Neuronal stem cell (in vitro differentiated cells): ENCODE measurements around the gene SDHB.
A peak's percentile ranks its signal among the peaks of the same experiment; 100 is the strongest.

Experiments used
- DNase-seq: peaks from one replicate; pipeline ENCODE4 v3.0.0-alpha.2; 2013; ENCODE audit warnings: low spot score
- H2AFZ ChIP-seq: one replicate; pipeline ENCODE4 v1.6.1; 2013; ENCODE audit warnings: mild to moderate bottlenecking, low read length, inconsistent platforms
- H2AK5ac ChIP-seq: 2 replicates; pipeline ENCODE4 v1.6.1; 2013; ENCODE audit warnings: low read depth, mild to moderate bottlenecking, inconsistent platforms, low read length, moderate library complexity, mixed read lengths
- H2BK120ac ChIP-seq: 2 replicates; pipeline ENCODE4 v1.6.1; 2013; ENCODE audit warnings: low read depth, mild to moderate bottlenecking, inconsistent platforms, low read length, moderate library complexity, mixed read lengths
- H2BK12ac ChIP-seq: one replicate; pipeline ENCODE4 v1.6.1; 2013; ENCODE audit warnings: low read length, inconsistent platforms
- H2BK15ac ChIP-seq: 2 replicates; pipeline ENCODE4 v1.6.1; 2013; ENCODE audit warnings: mild to moderate bottlenecking, low read length, inconsistent platforms, mixed read lengths
- H2BK5ac ChIP-seq: one replicate; pipeline ENCODE4 v1.6.1; 2013; ENCODE audit warnings: inconsistent platforms, mild to moderate bottlenecking, low read length, moderate library complexity
- H3K14ac ChIP-seq: one replicate; pipeline ENCODE4 v1.6.1; 2013; ENCODE audit warnings: low read length, inconsistent platforms
- H3K18ac ChIP-seq: 2 replicates; pipeline ENCODE4 v1.6.1; 2013; ENCODE audit warnings: low read length, inconsistent platforms
- H3K23ac ChIP-seq: 2 replicates; pipeline ENCODE4 v1.6.1; 2013; ENCODE audit warnings: low read depth, mild to moderate bottlenecking, mixed read lengths, low read length, inconsistent platforms; ENCODE audit not compliant: poor library complexity
- H3K27ac ChIP-seq: replicated peaks from 3 replicates; pipeline ENCODE4 v1.5.1; 2013; ENCODE audit warnings: low read length, inconsistent platforms
- H3K27me3 ChIP-seq, 3 experiments: 2 replicates each; pipeline ENCODE4 v1.6.1; 2013; ENCODE audit warnings: low read length in 3 of 3, mild to moderate bottlenecking in 2 of 3, inconsistent platforms in 1 of 3, low read depth in 1 of 3, mixed read lengths in 1 of 3, moderate library complexity in 1 of 3; ENCODE audit not compliant: control insufficient read depth in 3 of 3, insufficient read depth in 3 of 3
- H3K36me3 ChIP-seq, 2 donors: replicated peaks in 1 of 2; 2 replicates each; pipeline ENCODE4 v1.6.1; 2013; ENCODE audit warnings: low read length in 2 of 2; ENCODE audit not compliant: control insufficient read depth in 2 of 2, insufficient read depth in 2 of 2
- H3K4ac ChIP-seq: 2 replicates; pipeline ENCODE4 v1.6.1; 2013; ENCODE audit warnings: inconsistent platforms, mild to moderate bottlenecking, low read length, moderate library complexity
- H3K4me1 ChIP-seq, 2 donors: 1 replicate in 1 of 2; 2 replicates in 1 of 2; pipeline ENCODE4 v1.6.1; 2013; ENCODE audit warnings: low read length in 2 of 2, low read depth in 1 of 2; ENCODE audit not compliant: control insufficient read depth in 2 of 2, insufficient read depth in 1 of 2
- H3K4me2 ChIP-seq: one replicate; pipeline ENCODE4 v1.6.1; 2013; ENCODE audit warnings: mild to moderate bottlenecking, low read length, inconsistent platforms; ENCODE audit not compliant: insufficient read depth, poor library complexity, severe bottlenecking
- H3K4me3 ChIP-seq, 2 donors: 2 replicates each; pipeline ENCODE4 v1.5.1; 2013; ENCODE audit warnings: low read length in 2 of 2, mild to moderate bottlenecking in 2 of 2, inconsistent platforms in 1 of 2, moderate library complexity in 1 of 2
- H3K79me1 ChIP-seq: one replicate; pipeline ENCODE4 v1.6.1; 2013; ENCODE audit warnings: low read depth, mild to moderate bottlenecking, inconsistent platforms, low read length, moderate library complexity
- H3K9ac ChIP-seq: one replicate; pipeline ENCODE4 v1.6.1; 2013; ENCODE audit warnings: mild to moderate bottlenecking, low read depth, low read length, inconsistent platforms; ENCODE audit not compliant: poor library complexity
- H3K9me3 ChIP-seq, 2 donors: replicated peaks in 1 of 2; 2 replicates each; pipeline versions ENCODE3 to v1.6.1; 2013; ENCODE audit warnings: low read length in 2 of 2, mild to moderate bottlenecking in 2 of 2, inconsistent platforms in 1 of 2, low read depth in 1 of 2, mixed read lengths in 1 of 2, moderate library complexity in 1 of 2; ENCODE audit not compliant: control insufficient read depth in 2 of 2, insufficient read depth in 1 of 2
- H4K8ac ChIP-seq: one replicate; pipeline ENCODE4 v1.6.1; 2013; ENCODE audit warnings: low read depth, mild to moderate bottlenecking, inconsistent platforms, low read length, moderate library complexity
- H4K91ac ChIP-seq: one replicate; pipeline ENCODE4 v1.6.1; 2013; ENCODE audit warnings: low read length, low read depth, mild to moderate bottlenecking, inconsistent platforms; ENCODE audit not compliant: poor library complexity
- WGBS, 2 donors: extraction: QIAGEN DNeasy Blood & Tissue Kit; methylation state at CpG; one replicate each; pipeline ENCODE4 v1.1.7; 2013; ENCODE audit warnings: missing lambda C conversion rate in 2 of 2, mixed read lengths in 1 of 2; ENCODE audit not compliant: insufficient read length in 2 of 2, insufficient replicate concordance in 1 of 2; ENCODE audit errors: extremely low coverage in 2 of 2; 5-methylcytosine and 5-hydroxymethylcytosine counted together

SDHB gene

GRCh38 chr1:17053086-17053684 lies 647 bp downstream of the SDHB start:
- H3K23ac ChIP-seq: no peak overlapping the region
- no peak overlapping the region for H2BK120ac ChIP-seq
- H2AK5ac ChIP-seq: peak overlapping the region; percentile 20
- H4K91ac ChIP-seq: no peak overlapping the region
- H2AFZ ChIP-seq: peak overlapping the region; percentile 93
- no peak for DNase-seq
- H3K4me1 ChIP-seq: peaks cover 6 to 12% of the 10 kb centered on the region in 2 donors
- H3K79me1 ChIP-seq: peaks cover 11% of the 10 kb centered on the region
- peak overlapping the region; percentile 85 for H3K4me2 ChIP-seq
- H3K14ac ChIP-seq: peak overlapping the region; percentile 72
- H2BK12ac ChIP-seq: no peak overlapping the region
- no peak overlapping the region for H4K8ac ChIP-seq
- no peak overlapping the region for H3K4ac ChIP-seq
- H3K4me3 ChIP-seq: peak overlapping the region; percentile 95 to 97
- no peak overlapping the region for H2BK15ac ChIP-seq
- H2BK5ac ChIP-seq: peak overlapping the region; percentile 62
- peaks cover 3 to 22% of the 10 kb centered on the region in 2 donors for H3K36me3 ChIP-seq
- H3K27ac ChIP-seq: no peak overlapping the region
- no peaks in the 10 kb centered on the region for H3K9me3 ChIP-seq
- peak overlapping the region; percentile 91 for H3K9ac ChIP-seq
- H3K27me3 ChIP-seq: peaks cover 0 to under 1% (median 0%) of the 10 kb centered on the region in 3 experiments
- H3K18ac ChIP-seq: no peak overlapping the region
- WGBS, 2 donors: no CpG with 5 or more reads among the region's 12 CpGs

DNA sequence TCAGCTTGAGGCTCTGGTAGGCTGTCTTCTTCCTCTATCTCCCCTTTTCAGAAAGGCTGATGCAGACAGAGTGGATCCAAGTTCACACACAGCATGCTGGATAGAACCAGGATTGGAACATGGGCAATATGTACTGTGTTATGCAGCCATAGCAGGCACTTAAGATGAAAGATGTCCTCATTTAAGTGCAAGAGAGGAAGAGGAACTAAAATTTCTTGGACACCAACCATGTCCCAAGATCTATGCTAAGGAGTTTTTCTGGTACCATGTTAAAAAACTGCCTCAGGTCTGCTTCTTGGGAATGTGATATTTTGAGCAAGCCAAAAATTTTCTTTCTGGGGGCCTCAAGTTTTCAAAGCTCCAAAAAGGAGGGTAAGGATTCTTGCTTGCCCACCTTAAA lies 1.2 kb downstream of the SDHB start:
- peaks cover 14% of the 10 kb centered on the region for H3K79me1 ChIP-seq
- H3K27me3 ChIP-seq: no peaks in the 10 kb centered on the region
- peaks cover 3 to 22% of the 10 kb centered on the region in 2 donors for H3K36me3 ChIP-seq
- peak overlapping the region in 1 of 2 donors; percentile 97 for H3K4me3 ChIP-seq
- peak overlapping the region; percentile 85 for H3K4me2 ChIP-seq
- no peaks in the 10 kb centered on the region for H3K9me3 ChIP-seq
- H2BK5ac ChIP-seq: no peak overlapping the region
- H3K23ac ChIP-seq: no peak overlapping the region
- H3K27ac ChIP-seq: no peak overlapping the region
- no peak overlapping the region for H2AK5ac ChIP-seq
- no peak overlapping the region for H2BK15ac ChIP-seq
- H3K4ac ChIP-seq: no peak overlapping the region
- H4K8ac ChIP-seq: no peak overlapping the region
- no peak overlapping the region for H4K91ac ChIP-seq
- H3K4me1 ChIP-seq: peaks cover 6 to 12% of the 10 kb centered on the region in 2 donors
- DNase-seq: no peak
- no peak overlapping the region for H3K9ac ChIP-seq
- H2BK120ac ChIP-seq: no peak overlapping the region
- no peak overlapping the region for H3K14ac ChIP-seq
- H2AFZ ChIP-seq: no peak overlapping the region
- no peak overlapping the region for H2BK12ac ChIP-seq
- H3K18ac ChIP-seq: no peak overlapping the region

DNA sequence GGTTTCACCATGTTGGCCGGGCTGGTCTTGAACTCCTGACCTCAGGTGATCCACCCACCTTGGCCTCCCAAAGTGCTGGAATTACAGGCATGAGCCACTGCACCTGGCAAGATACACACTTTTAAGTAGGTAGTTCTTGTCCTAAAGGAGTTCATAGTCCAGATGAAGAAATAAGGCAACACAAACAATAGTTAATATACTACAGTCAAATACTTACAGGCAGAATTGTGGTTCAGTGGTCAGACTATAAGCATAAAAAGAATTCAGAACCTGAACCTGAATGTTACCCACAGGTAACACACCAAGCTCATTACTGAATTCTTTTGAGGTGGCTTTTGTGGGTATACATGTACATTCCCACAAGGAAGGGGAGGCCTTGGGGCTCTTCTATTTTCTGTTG lies 1.8 kb downstream of the SDHB start:
- Histone ChIP-seq H3K36me3 (peaks cover 3 to 22% of the 10 kb centered on the region in 2 donors), H3K4me3 (no peak overlapping the region), H2AFZ (no peak overlapping the region), H2BK5ac (no peak overlapping the region), H2BK120ac (no peak overlapping the region), H4K8ac (no peak overlapping the region), H3K4me2 (no peak overlapping the region), H4K91ac (no peak overlapping the region), H2BK12ac (no peak overlapping the region), H3K79me1 (peaks cover 15% of the 10 kb centered on the region), H3K27ac (no peak overlapping the region), H3K14ac (no peak overlapping the region), H3K23ac (no peak overlapping the region), H2BK15ac (no peak overlapping the region), H3K27me3 (no peaks in the 10 kb centered on the region), H3K4me1 (peaks cover 6 to 12% of the 10 kb centered on the region in 2 donors), H3K9ac (no peak overlapping the region), H2AK5ac (no peak overlapping the region), H3K18ac (no peak overlapping the region), H3K9me3 (no peaks in the 10 kb centered on the region), H3K4ac (no peak overlapping the region)
- no peak for DNase-seq
- WGBS, 2 donors: no CpG with 5 or more reads among the region's 1 CpG

DNA sequence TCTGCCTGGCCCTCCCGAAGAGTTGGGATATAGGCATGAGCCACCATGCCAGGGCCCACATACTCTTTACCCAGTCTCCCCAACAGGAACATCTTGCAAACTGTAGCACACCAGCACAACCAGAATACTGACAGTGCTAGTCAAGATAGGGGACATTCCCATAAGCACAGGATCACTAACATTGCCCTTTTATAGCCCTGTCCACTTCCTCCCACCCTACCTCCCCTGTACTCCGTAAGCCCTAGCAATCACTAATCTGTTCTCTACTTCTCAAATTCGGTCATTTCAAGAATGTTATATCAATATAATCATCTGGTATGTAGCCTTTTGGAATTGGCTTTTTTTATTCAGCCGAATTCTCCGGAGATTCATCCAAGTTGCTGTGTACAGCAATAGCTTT lies 5.9 kb downstream of the SDHB start:
- Histone ChIP-seq H2BK5ac (no peak overlapping the region), H2BK15ac (no peak overlapping the region), H3K4me2 (no peak overlapping the region), H3K79me1 (peaks cover 10% of the 10 kb centered on the region), H3K4me3 (no peak overlapping the region), H4K91ac (no peak overlapping the region), H4K8ac (no peak overlapping the region), H3K4ac (no peak overlapping the region), H3K27ac (no peak overlapping the region), H3K9me3 (no peaks in the 10 kb centered on the region), H2BK12ac (no peak overlapping the region), H3K23ac (no peak overlapping the region), H3K14ac (no peak overlapping the region), H3K36me3 (peaks cover 9 to 41% of the 10 kb centered on the region in 2 donors), H2AFZ (no peak overlapping the region), H3K4me1 (peaks cover 2 to 6% of the 10 kb centered on the region in 2 donors), H3K27me3 (no peaks in the 10 kb centered on the region), H2AK5ac (no peak overlapping the region), H2BK120ac (no peak overlapping the region), H3K18ac (no peak overlapping the region), H3K9ac (no peak overlapping the region)
- DNase-seq: no peak
- WGBS, 2 donors: no CpG with 5 or more reads among the region's 5 CpGs
